Measurements from ENCODE around the gene PDE4D. TPM values are rescaled to one million over a fixed set of nuclear protein-coding genes. Genes with fewer than 3 reads are reported as not detected.

Gene PDE4D
- total RNA-seq, 1 donor from 2014 or later = 30.2 TPM

- intact Hi-C loops (cut with DNase I) = no loop called here
- no peak for DNase-seq
Measured at GRCh38 chr5:59727186-59727585, 166.3 kb downstream of the PDE4D start.

DNA sequence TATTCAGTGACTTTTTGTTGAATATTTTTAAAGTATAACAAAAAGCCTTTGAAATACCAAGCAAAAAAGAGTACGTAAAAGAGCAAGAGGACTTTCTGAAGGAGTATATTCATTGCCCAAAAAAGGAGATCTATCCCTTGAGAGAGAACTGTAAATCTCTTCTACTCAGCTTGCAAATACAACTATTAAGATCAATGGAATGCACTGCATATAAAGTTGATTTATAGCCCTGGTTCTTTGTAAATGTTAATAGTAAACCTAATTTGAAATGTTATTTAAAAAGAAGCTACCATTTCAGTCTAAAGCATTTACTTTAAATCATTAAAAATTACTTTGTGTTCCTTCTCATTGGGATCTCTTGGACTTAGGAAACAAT is 168.1 kb downstream of the PDE4D start:
- intact Hi-C loops (cut with DNase I) = no loop called here
- DNase-seq (no peak), ATAC-seq (ENCODE audit: poor library complexity) (no peak)

More at GRCh38 chr5:59727186-59727585, 166.3 kb downstream of the PDE4D start:
- no peak for ATAC-seq (ENCODE audit: poor library complexity)

DNA sequence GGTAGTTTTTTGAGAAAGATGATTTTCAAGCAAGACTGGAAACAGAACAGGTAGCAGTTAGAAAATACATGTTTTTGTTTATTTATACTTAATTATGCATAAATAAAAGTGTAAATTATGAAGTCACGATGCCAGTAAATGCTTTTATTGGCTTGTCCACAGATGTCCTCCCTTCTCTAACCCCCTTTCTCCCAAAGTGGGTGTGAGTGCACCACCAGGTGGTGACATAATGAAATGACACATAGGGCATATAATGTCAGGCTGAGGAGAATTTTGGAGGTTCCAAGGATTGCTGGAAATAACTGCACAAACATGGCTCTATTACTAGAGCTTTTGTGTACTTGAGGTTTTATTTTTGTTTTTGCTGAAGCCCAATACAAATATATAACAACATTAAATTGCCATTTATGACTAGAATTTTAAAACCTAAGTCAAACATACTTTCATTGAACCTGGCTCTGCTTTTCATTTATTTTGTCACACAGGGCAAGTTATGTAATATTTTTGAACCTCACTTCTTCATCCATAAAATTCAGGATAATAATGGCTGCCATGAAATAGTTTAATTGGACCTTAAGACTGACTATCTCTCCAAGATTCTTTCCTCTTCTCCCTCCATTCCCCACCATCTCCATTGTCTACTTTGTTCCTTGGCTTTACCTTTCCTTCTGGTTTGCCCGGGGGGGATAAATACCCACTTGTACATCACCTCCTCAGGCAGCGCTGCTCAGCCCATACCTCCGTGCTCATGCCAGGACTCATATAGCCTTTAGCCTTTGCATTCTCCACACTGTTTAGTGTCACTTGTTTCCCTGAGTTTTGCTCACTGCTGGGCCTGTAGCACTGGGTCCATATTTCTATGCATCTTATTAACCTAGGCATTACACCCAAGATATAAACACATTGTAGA is 168.8 kb downstream of the PDE4D start:
- ATAC-seq (ENCODE audit: poor library complexity) (no peak), DNase-seq (no peak)
- intact Hi-C loops (cut with DNase I) = no loop called here

- intact Hi-C loops (cut with DNase I) = no loop called here
- ATAC-seq (ENCODE audit: poor library complexity) = no peak
Measured at GRCh38 chr5:59722874-59723273, 170.7 kb downstream of the PDE4D start.

DNA sequence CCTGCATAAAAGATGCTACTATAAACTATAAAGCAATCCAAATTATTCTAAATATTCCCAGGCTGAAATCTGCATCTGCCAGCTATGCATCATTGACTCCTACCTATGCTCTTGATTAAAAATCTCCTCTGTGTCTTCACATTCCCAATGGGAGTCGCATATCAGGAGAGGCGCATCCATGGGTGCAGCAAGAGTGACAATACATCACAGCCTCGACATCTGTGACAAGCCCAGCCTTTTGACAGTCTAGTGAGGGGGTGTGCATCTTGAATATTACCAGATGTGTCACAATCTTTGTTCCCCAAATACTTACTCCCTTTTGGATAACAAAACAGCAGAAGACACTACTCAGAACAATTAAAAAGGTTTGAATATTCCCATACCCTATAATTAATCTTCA is 171.8 kb downstream of the PDE4D start:
- ATAC-seq (ENCODE audit: poor library complexity) = no peak
- intact Hi-C loops (cut with DNase I) = no loop called here

More at GRCh38 chr5:59722874-59723273, 170.7 kb downstream of the PDE4D start:
- DNase-seq = no peak

DNA sequence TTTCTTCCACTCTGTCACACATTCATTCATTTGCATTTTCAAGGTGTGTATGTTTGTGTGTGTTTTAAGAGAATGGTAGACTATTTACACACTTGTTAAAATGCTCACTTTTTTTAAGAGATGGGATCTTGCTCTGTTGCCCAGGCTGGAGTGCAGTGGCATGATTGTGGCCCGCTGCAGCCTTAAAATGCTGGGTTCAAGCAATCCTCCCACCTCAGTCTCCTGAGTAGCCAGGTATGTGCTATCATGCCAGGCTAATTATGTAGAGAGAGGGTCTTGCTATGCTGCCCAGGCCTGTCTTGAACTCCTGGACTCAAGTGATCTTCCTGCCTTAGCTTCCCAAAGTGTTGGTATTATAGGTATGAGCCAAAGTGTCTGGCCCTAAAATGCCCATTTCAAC is 173.5 kb downstream of the PDE4D start:
- no peak for DNase-seq
- no peak for ATAC-seq (ENCODE audit: poor library complexity)
- intact Hi-C loops (cut with DNase I) = no loop called here

More for the DNA sequence above, 171.8 kb downstream of the PDE4D start:
- no peak for DNase-seq

- intact Hi-C loops (cut with DNase I) = no loop called here
- DNase-seq (no peak), ATAC-seq (ENCODE audit: poor library complexity) (no peak)
Measured at GRCh38 chr5:59716966-59717500, 176.5 kb downstream of the PDE4D start.

GRCh38 chr5:59716029-59716428 is 177.5 kb downstream of the PDE4D start:
- ATAC-seq (ENCODE audit: poor library complexity) (no peak), DNase-seq (no peak)
- intact Hi-C loops (cut with DNase I) = no loop called here

DNA sequence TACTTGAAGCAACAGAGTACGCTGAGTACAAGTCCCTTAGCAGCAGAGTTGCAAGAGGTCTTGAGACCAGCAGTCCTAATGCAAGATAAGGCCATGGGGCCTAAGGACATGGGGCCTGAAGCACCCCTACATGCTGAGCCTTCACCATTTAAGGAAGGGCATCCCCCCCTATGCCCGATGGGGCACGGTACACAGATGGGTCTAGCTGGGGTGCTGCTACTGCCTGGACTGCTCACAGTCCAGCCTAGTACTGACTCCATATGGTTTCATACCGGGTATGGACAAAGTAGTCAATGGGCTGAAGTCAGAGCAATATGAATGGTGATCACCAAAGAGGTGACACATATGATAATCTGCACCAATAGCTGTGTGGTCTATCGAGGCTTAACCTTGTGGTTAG is 178.3 kb downstream of the PDE4D start:
- no peak for ATAC-seq (ENCODE audit: poor library complexity)
- intact Hi-C loops (cut with DNase I) = no loop called here
- no peak for DNase-seq

- intact Hi-C loops (cut with DNase I) = no loop called here
- DNase-seq = no peak
- ATAC-seq (ENCODE audit: poor library complexity) = no peak
Measured at GRCh38 chr5:59713498-59713844, 180.1 kb downstream of the PDE4D start.

GRCh38 chr5:59712836-59713497 is 180.6 kb downstream of the PDE4D start:
- intact Hi-C loops (cut with DNase I) = no loop called here
- DNase-seq = no peak
- no peak for ATAC-seq (ENCODE audit: poor library complexity)

DNA sequence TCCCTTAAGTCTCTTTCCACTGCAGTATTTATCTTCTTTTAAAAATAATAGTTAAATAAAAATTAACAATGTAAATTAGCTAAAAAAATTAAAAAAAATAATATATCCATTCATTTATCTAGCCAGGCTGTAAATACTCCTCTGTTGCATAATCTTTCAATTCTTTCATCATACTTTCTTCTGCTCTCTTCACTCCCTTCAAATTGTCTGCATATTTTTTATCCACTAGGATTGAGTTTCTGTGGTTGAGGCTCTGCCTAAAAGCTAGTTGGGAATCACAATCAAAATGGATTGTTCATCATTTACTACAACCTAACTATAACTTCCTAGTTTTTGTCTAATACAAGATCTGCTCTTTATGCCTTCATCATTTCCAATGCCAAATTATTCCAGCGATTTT is 182.2 kb downstream of the PDE4D start:
- ATAC-seq (ENCODE audit: poor library complexity) = no peak
- DNase-seq = no peak
- intact Hi-C loops (cut with DNase I) = no loop called here

DNA sequence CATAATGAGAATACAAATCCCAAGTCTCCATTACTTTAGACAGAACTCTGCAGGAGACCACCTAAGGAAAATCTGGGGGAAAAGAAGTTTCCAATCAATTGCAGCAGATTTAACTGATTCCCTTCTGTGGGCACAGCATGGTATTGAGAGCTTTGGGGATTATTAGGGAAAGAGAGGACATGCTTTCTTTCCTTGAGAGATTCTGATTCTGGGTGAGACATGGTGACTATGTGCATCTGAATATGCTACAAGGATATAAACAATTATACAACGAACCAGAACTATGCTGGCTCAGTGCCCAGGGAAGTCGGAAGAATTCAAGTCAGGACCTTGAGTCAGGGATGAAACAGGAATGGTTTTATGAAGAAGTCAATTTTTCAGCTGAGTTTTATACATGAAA is 183.7 kb downstream of the PDE4D start:
- DNase-seq (no peak), ATAC-seq (ENCODE audit: poor library complexity) (no peak)
- intact Hi-C loops (cut with DNase I) = no loop called here

DNA sequence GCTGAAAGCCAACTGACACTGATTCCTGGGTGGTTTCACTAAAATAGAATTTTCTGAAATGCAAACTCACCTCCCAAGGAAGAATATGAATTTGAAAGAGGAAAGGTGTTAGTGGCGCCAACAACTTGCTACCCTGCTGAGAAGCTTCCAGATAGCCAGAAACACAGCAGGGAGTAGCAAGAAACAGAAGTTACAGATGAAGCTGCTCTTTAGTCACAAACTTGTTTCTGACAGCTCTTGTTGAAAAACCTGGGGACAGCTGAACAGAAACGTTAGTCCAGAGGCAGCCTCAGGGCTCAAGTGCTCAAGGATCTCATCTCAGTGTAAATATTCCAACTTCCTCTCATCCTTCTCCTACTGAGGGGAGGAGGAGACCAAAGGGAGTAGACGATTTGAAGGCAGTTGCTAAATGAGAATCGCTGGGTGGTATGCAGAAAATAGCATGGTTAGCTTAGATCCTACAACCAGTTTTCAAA is 184.1 kb downstream of the PDE4D start:
- intact Hi-C loops (cut with DNase I) = no loop called here
- no peak for DNase-seq
- ATAC-seq (ENCODE audit: poor library complexity) = no peak

DNA sequence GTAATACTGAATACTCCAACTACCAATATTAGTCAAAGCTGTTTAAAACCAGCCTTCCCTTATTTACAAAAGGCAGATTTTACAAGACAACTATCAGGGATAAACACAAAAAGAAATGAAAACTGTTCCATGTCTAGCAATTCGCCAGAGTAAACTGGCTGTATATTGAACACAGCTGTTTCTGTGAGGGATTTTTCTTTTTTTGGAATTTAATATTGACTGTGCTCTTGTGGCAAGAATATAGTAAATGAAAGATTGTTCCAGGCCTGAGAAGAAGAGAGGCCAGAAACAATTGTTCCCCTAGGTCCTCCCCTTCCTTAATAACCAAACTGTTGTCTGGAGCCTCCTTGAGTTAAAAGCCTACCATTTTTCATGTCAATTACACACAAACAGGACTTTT is 188.6 kb downstream of the PDE4D start:
- no peak for DNase-seq
- intact Hi-C loops (cut with DNase I) = no loop called here
- ATAC-seq (ENCODE audit: poor library complexity) = no peak

- no peak for ATAC-seq (ENCODE audit: poor library complexity)
- intact Hi-C loops (cut with DNase I) = no loop called here
- no peak for DNase-seq
Measured at GRCh38 chr5:59703789-59704188, 189.7 kb downstream of the PDE4D start.

GRCh38 chr5:59698207-59699178 is 195.0 kb downstream of the PDE4D start:
- DNase-seq (no peak), ATAC-seq (ENCODE audit: poor library complexity) (no peak)
- intact Hi-C loops (cut with DNase I) = no loop called here

- ATAC-seq (ENCODE audit: poor library complexity) = no peak
- DNase-seq = no peak
- intact Hi-C loops (cut with DNase I) = no loop called here
Measured at GRCh38 chr5:59694411-59694810, 199.1 kb downstream of the PDE4D start.

Data from Right ventricle myocardium superior (tissue), 1 donor.